ENCODE data around the gene CSF1. TPM values are rescaled to one million over a fixed set of nuclear protein-coding genes. Genes with fewer than 3 reads are reported as not detected.

CSF1 gene
- total RNA-seq, 1 donor from 2014 or later: 79.8 TPM

- Histone ChIP-seq H3K4me1 (peaks cover 17% of the 10 kb centered on the region), H3K4me3 (no peak overlapping the region), H3K27me3 (no peaks in the 10 kb centered on the region), H3K9me3 (no peaks in the 10 kb centered on the region), H3K27ac (peak overlapping the region; percentile 44), H3K36me3 (no peaks in the 10 kb centered on the region)
- DNase-seq (no peak), ATAC-seq (no peak)
- TF ChIP-seq CTCF (IDR thresholded peaks at IDR 0.05): no peak
- intact Hi-C loops (cut with DNase I): no loop called here
Observed at GRCh38 chr1:109959632-109959973, 49.0 kb downstream of the CSF1 start.

- peak; percentile 92 for ATAC-seq
- Histone ChIP-seq H3K4me1 (peaks cover 17% of the 10 kb centered on the region), H3K4me3 (no peak overlapping the region), H3K36me3 (no peaks in the 10 kb centered on the region), H3K9me3 (no peaks in the 10 kb centered on the region), H3K27ac (peak overlapping the region; percentile 44), H3K27me3 (no peaks in the 10 kb centered on the region)
- no peak for TF ChIP-seq CTCF (IDR thresholded peaks at IDR 0.05)
- intact Hi-C loops (cut with DNase I): no loop called here
- DNase-seq: no peak
Observed at GRCh38 chr1:109959974-109960744, 49.5 kb downstream of the CSF1 start.

- Histone ChIP-seq H3K4me1 (peaks cover 17% of the 10 kb centered on the region), H3K27ac (no peak overlapping the region), H3K4me3 (no peak overlapping the region), H3K9me3 (no peaks in the 10 kb centered on the region), H3K36me3 (no peaks in the 10 kb centered on the region), H3K27me3 (no peaks in the 10 kb centered on the region)
- ATAC-seq (no peak), DNase-seq (no peak)
- intact Hi-C loops (cut with DNase I): no loop called here
- TF ChIP-seq CTCF (IDR thresholded peaks at IDR 0.05): no peak
Observed at GRCh38 chr1:109960745-109961094, 50.1 kb downstream of the CSF1 start.

- intact Hi-C loops (cut with DNase I): no loop called here
- Histone ChIP-seq H3K9me3 (no peaks in the 10 kb centered on the region), H3K27me3 (no peaks in the 10 kb centered on the region), H3K27ac (no peak overlapping the region), H3K4me3 (no peak overlapping the region), H3K36me3 (no peaks in the 10 kb centered on the region), H3K4me1 (peaks cover 17% of the 10 kb centered on the region)
- DNase-seq: no peak
- no peak for TF ChIP-seq CTCF (IDR thresholded peaks at IDR 0.05)
- no peak for ATAC-seq
Observed at GRCh38 chr1:109963864-109964263, 53.2 kb downstream of the CSF1 start.

- H3K27me3 ChIP-seq: no peaks in the 10 kb centered on the region
- no peaks in the 10 kb centered on the region for H3K9me3 ChIP-seq
- ATAC-seq: peak; percentile 63
- no peaks in the 10 kb centered on the region for H3K4me1 ChIP-seq
- H3K36me3 ChIP-seq: no peaks in the 10 kb centered on the region
- intact Hi-C loops (cut with DNase I): no loop called here
- TF ChIP-seq CTCF (IDR thresholded peaks at IDR 0.05): no peak
- no peak overlapping the region for H3K27ac ChIP-seq
- no peak for DNase-seq
- H3K4me3 ChIP-seq: no peak overlapping the region
Observed at GRCh38 chr1:109969146-109969829, 58.6 kb downstream of the CSF1 start.

All from upper lobe of right lung (tissue), 1 donor.